NCI-H128 (cell line): ENCODE data around the gene AEN.

Experiments
- DNase-seq: peaks from one replicate; lab custom pipeline; 2025; ENCODE audit not compliant: unreplicated experiment; lab: John Stamatoyannopoulos, UW

AEN gene

GRCh38 chr15:88613074-88613944 is 7.8 kb upstream of the AEN start:
- no peak for DNase-seq

GRCh38 chr15:88615303-88616107 is 5.6 kb upstream of the AEN start:
- DNase-seq = no peak

GRCh38 chr15:88616240-88616639 is 4.9 kb upstream of the AEN start:
- DNase-seq = no peak

GRCh38 chr15:88617031-88617722 is 4.0 kb upstream of the AEN start:
- no peak for DNase-seq

- no peak for DNase-seq
Measured at GRCh38 chr15:88617790-88618189, 3.4 kb upstream of the AEN start.

- no peak for DNase-seq
Measured at GRCh38 chr15:88618686-88619085, 2.5 kb upstream of the AEN start.

- DNase-seq = no peak
Measured at GRCh38 chr15:88619796-88620195, 1.3 kb upstream of the AEN start.

- no peak for DNase-seq
Measured at GRCh38 chr15:88621789-88622604, 857 bp downstream of the AEN start.

GRCh38 chr15:88622605-88622975 is 1.4 kb downstream of the AEN start:
- DNase-seq = no peak

- no peak for DNase-seq
Measured at GRCh38 chr15:88623061-88623460, 1.9 kb downstream of the AEN start.

GRCh38 chr15:88623632-88624031 is 2.5 kb downstream of the AEN start:
- no peak for DNase-seq

GRCh38 chr15:88624156-88624970 is 3.2 kb downstream of the AEN start:
- no peak for DNase-seq

GRCh38 chr15:88624971-88625490 is 3.9 kb downstream of the AEN start:
- no peak for DNase-seq

- no peak for DNase-seq
Measured at GRCh38 chr15:88625943-88626741, 5.0 kb downstream of the AEN start.

GRCh38 chr15:88627463-88627862 is 6.3 kb downstream of the AEN start:
- no peak for DNase-seq

- DNase-seq = no peak
Measured at GRCh38 chr15:88628018-88628654, 7.0 kb downstream of the AEN start.

- no peak for DNase-seq
Measured at GRCh38 chr15:88629071-88629470, 7.9 kb downstream of the AEN start.

GRCh38 chr15:88630141-88630721 is 9.1 kb downstream of the AEN start:
- no peak for DNase-seq
